ENCODE measurements around the gene CCN2. TPM values are rescaled to one million over a fixed set of nuclear protein-coding genes. Genes with fewer than 3 reads are reported as not detected.

CCN2 gene
- total RNA-seq, 1 donor from 2014 or later: 33.5 TPM

- H3K9me3 Mint-ChIP-seq (ENCODE audit: low read depth): no peaks in the 10 kb centered on the region
- TF ChIP-seq CTCF (IDR thresholded peaks at IDR 0.05; ENCODE audit: unreplicated experiment): no peak
- H3K4me3 Mint-ChIP-seq (ENCODE audit: low read depth): no peak overlapping the region
- no peak for DNase-seq (ENCODE audit: low spot score, unreplicated experiment)
- H3K27me3 Mint-ChIP-seq: no peaks in the 10 kb centered on the region
- peaks cover 4% of the 10 kb centered on the region for H3K4me1 Mint-ChIP-seq (ENCODE audit: low read depth)
- H3K36me3 Mint-ChIP-seq (ENCODE audit: insufficient read depth): no peaks in the 10 kb centered on the region
- no peak overlapping the region for H3K27ac Mint-ChIP-seq
Measured at GRCh38 chr6:131966443-131966842, 15.3 kb upstream of the CCN2 start.

GRCh38 chr6:131963063-131963462 is 11.9 kb upstream of the CCN2 start:
- no peaks in the 10 kb centered on the region for H3K27me3 Mint-ChIP-seq
- no peak for DNase-seq (ENCODE audit: low spot score, unreplicated experiment)
- peaks cover 12% of the 10 kb centered on the region for H3K4me1 Mint-ChIP-seq (ENCODE audit: low read depth)
- no peak overlapping the region for H3K4me3 Mint-ChIP-seq (ENCODE audit: low read depth)
- no peak overlapping the region for H3K27ac Mint-ChIP-seq
- H3K9me3 Mint-ChIP-seq (ENCODE audit: low read depth): no peaks in the 10 kb centered on the region
- no peaks in the 10 kb centered on the region for H3K36me3 Mint-ChIP-seq (ENCODE audit: insufficient read depth)
- TF ChIP-seq CTCF (IDR thresholded peaks at IDR 0.05; ENCODE audit: unreplicated experiment): no peak

- no peak for DNase-seq (ENCODE audit: low spot score, unreplicated experiment)
- H3K36me3 Mint-ChIP-seq (ENCODE audit: insufficient read depth): no peaks in the 10 kb centered on the region
- H3K4me1 Mint-ChIP-seq (ENCODE audit: low read depth): peaks cover 18% of the 10 kb centered on the region
- no peak for TF ChIP-seq CTCF (IDR thresholded peaks at IDR 0.05; ENCODE audit: unreplicated experiment)
- no peaks in the 10 kb centered on the region for H3K27me3 Mint-ChIP-seq
- no peak overlapping the region for H3K4me3 Mint-ChIP-seq (ENCODE audit: low read depth)
- H3K27ac Mint-ChIP-seq: no peak overlapping the region
- H3K9me3 Mint-ChIP-seq (ENCODE audit: low read depth): no peaks in the 10 kb centered on the region
Measured at GRCh38 chr6:131960371-131961133, 9.4 kb upstream of the CCN2 start.

- no peak for DNase-seq (ENCODE audit: low spot score, unreplicated experiment)
- peak overlapping the region; percentile 4 for H3K4me3 Mint-ChIP-seq (ENCODE audit: low read depth)
- no peak for TF ChIP-seq CTCF (IDR thresholded peaks at IDR 0.05; ENCODE audit: unreplicated experiment)
- peaks cover 35% of the 10 kb centered on the region for H3K4me1 Mint-ChIP-seq (ENCODE audit: low read depth)
- no peaks in the 10 kb centered on the region for H3K27me3 Mint-ChIP-seq
- no peaks in the 10 kb centered on the region for H3K9me3 Mint-ChIP-seq (ENCODE audit: low read depth)
- peak overlapping the region; percentile 88 for H3K27ac Mint-ChIP-seq
- H3K36me3 Mint-ChIP-seq (ENCODE audit: insufficient read depth): no peaks in the 10 kb centered on the region
Measured at GRCh38 chr6:131958542-131959470, 7.6 kb upstream of the CCN2 start.

GRCh38 chr6:131958095-131958494 is 6.9 kb upstream of the CCN2 start:
- no peak for TF ChIP-seq CTCF (IDR thresholded peaks at IDR 0.05; ENCODE audit: unreplicated experiment)
- Mint-ChIP-seq H3K9me3 (ENCODE audit: low read depth) (no peaks in the 10 kb centered on the region), H3K4me1 (ENCODE audit: low read depth) (peaks cover 36% of the 10 kb centered on the region), H3K4me3 (ENCODE audit: low read depth) (no peak overlapping the region), H3K36me3 (ENCODE audit: insufficient read depth) (no peaks in the 10 kb centered on the region), H3K27me3 (no peaks in the 10 kb centered on the region), H3K27ac (peak overlapping the region; percentile 68)
- DNase-seq (ENCODE audit: low spot score, unreplicated experiment): no peak
